Uterus (tissue), 4 donors: ENCODE data around the gene CELSR1. TPM values are rescaled to one million over a fixed set of nuclear protein-coding genes. Genes with fewer than 3 reads are reported as not detected.

Source experiments
- DNase-seq, 2 donors: peaks; one replicate each; pipeline ENCODE4 v3.0.0-alpha.2; 2019 to 2020
- H3K27ac ChIP-seq, 2 donors: fragments of 200-600 bp; sonication (generic); 1 replicate in 1 of 2; 2 replicates in 1 of 2; pipeline ENCODE4 v1.5.1; 2016 to 2018
- H3K27me3 ChIP-seq, 2 donors: fragments of 200-600 bp; sonication (generic); one replicate each; pipeline ENCODE4 v1.5.1; 2018 to 2019; ENCODE audit warnings: control low read depth in 1 of 2
- H3K36me3 ChIP-seq, 2 donors: fragments of 200-600 bp; sonication (generic); one replicate each; pipeline ENCODE4 v1.5.1; 2019; ENCODE audit warnings: control low read depth in 1 of 2
- H3K4me1 ChIP-seq, 2 donors: fragments of 200-600 bp; sonication (generic); one replicate each; pipeline ENCODE4 v1.5.1; 2018 to 2019; ENCODE audit warnings: control low read depth in 1 of 2
- H3K4me3 ChIP-seq, 2 donors: fragments of 200-600 bp; sonication (generic); 1 replicate in 1 of 2; 2 replicates in 1 of 2; pipeline ENCODE4 v1.5.1; 2018 to 2019; ENCODE audit warnings: mild to moderate bottlenecking in 1 of 2
- H3K9me3 ChIP-seq, 2 donors: fragments of 200-600 bp; sonication (generic); one replicate each; pipeline ENCODE4 v1.5.1; 2019; ENCODE audit warnings: control low read depth in 1 of 2
- POLR2A ChIP-seq, 2 donors: fragments of 450-650 bp; IDR thresholded peaks; one replicate each; pipeline ENCODE4 v1.6.1; 2016; ENCODE audit warnings: antibody characterized with exemption in 2 of 2, mild to moderate bottlenecking in 1 of 2, moderate library complexity in 1 of 2
- intact Hi-C: fragments of 100-400 bp; cut with DNase I; formaldehyde crosslinking; loops from one replicate; pipeline ENCODE4 v1.15.1; 2023; ENCODE audit warnings: low total_unique reads
- total RNA-seq, 4 donors: library from RNA; depleted of rRNA in 3 of 4; stranded (reverse); fragments of >200 nt in 3 of 4; gene quantifications; one replicate each; pipeline versions ENCODE4 v1.1.0 to v1.2.4, GENCODE V29; 2014 to 2023
- TF ChIP-seq, protein P1 (sequence below), 4 experiments: fragments of 200-600 bp in 2 of 4; fragments of 450-650 bp in 2 of 4; sonication (generic) in 2 of 4; IDR thresholded peaks; one replicate each; pipeline ENCODE4 v1.5.1; 2016 to 2019; ENCODE audit warnings: antibody characterized with exemption in 4 of 4, mild to moderate bottlenecking in 2 of 4, moderate library complexity in 1 of 4
- donor health status: DM: yes; HTN: yes; CAD: no.

CELSR1 gene
- total RNA-seq, 4 donors from 2014 or later, result 1.5 to 15.8 (median 8.4) TPM

GRCh38 chr22:46457502-46458488, 79.6 kb downstream of the CELSR1 start:
- no peak for DNase-seq
- H3K36me3 ChIP-seq, result no peaks in the 10 kb centered on the region
- H3K27me3 ChIP-seq, result no peaks in the 10 kb centered on the region
- no peaks in the 10 kb centered on the region for H3K9me3 ChIP-seq
- no peak overlapping the region for H3K4me3 ChIP-seq
- no peaks in the 10 kb centered on the region for H3K4me1 ChIP-seq
- intact Hi-C loops, result no loop called here
- TF ChIP-seq, protein P1, sequence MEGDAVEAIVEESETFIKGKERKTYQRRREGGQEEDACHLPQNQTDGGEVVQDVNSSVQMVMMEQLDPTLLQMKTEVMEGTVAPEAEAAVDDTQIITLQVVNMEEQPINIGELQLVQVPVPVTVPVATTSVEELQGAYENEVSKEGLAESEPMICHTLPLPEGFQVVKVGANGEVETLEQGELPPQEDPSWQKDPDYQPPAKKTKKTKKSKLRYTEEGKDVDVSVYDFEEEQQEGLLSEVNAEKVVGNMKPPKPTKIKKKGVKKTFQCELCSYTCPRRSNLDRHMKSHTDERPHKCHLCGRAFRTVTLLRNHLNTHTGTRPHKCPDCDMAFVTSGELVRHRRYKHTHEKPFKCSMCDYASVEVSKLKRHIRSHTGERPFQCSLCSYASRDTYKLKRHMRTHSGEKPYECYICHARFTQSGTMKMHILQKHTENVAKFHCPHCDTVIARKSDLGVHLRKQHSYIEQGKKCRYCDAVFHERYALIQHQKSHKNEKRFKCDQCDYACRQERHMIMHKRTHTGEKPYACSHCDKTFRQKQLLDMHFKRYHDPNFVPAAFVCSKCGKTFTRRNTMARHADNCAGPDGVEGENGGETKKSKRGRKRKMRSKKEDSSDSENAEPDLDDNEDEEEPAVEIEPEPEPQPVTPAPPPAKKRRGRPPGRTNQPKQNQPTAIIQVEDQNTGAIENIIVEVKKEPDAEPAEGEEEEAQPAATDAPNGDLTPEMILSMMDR (IDR thresholded peaks at IDR 0.05), result no peak
- no peak for TF ChIP-seq POLR2A (IDR thresholded peaks at IDR 0.05)
- no peak overlapping the region for H3K27ac ChIP-seq

- Histone ChIP-seq H3K27ac (no peak overlapping the region), H3K4me3 (no peak overlapping the region), H3K27me3 (no peaks in the 10 kb centered on the region), H3K36me3 (no peaks in the 10 kb centered on the region), H3K9me3 (no peaks in the 10 kb centered on the region), H3K4me1 (no peaks in the 10 kb centered on the region)
- intact Hi-C loops, result no loop called here
- no peak for DNase-seq
- TF ChIP-seq, protein P1 (IDR thresholded peaks at IDR 0.05), result no peak
Observed at GRCh38 chr22:46456818-46457163, 80.6 kb downstream of the CELSR1 start.

DNA sequence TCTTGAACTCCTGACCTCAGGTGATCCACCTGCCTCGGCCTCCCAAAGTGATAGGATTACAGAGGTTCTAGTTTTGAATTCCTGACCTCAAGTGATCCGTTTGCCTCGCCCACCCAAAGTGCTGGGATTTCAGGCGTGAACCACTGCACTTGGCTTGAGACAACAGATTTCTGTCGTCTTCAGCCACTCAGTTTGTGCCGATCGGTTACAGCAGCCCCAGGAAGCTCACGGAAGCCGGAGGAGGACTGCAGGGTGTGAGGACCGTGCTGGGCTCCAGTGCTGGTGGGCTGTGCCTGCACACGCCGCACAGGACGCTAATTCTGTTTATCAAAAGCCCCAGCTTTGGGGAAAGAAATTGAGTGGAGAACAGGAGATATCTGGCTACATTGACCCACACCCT, 82.0 kb downstream of the CELSR1 start:
- intact Hi-C loops, result no loop called here
- no peak overlapping the region for H3K4me3 ChIP-seq
- no peaks in the 10 kb centered on the region for H3K27me3 ChIP-seq
- no peaks in the 10 kb centered on the region for H3K9me3 ChIP-seq
- no peak overlapping the region for H3K27ac ChIP-seq
- DNase-seq, result no peak
- TF ChIP-seq POLR2A (IDR thresholded peaks at IDR 0.05), result no peak
- TF ChIP-seq, protein P1 (IDR thresholded peaks at IDR 0.05), result no peak
- H3K4me1 ChIP-seq, result no peaks in the 10 kb centered on the region
- H3K36me3 ChIP-seq, result no peaks in the 10 kb centered on the region

DNA sequence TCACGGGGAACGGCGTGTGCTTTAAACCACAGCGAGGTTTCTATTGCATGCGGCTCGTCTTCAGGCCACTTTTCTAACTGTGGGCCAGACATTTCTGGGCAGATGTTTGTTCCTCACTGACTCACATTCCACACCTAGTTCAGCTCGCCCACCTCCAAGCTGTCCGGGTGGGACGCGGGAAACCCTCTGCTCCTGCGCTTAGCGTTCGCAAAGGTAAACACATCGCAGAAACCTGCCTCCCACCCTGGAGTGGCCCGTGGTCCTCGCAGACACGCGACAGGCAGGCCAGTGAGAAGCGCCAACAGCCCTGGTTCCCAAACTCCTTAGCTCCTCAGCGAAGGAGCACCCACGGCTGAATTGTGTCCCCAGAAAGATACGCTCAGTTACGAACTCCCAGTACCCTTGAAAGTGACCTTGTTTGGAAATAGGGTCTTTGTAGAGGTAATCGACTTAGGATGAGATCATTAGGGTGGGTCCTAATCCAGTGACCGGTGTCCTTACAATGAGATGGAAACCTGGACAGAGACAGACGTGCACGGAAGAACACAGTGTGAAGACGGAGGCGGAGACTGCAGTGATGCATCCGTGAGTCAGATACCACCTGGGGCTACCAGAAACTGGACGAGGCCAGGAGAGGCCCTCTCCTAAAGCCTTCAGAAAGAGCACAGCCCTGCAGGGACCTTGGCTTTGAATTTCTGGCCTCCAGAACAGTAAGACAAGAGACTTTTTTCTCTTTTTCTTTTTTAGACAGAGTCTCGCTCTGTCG, 82.7 kb downstream of the CELSR1 start:
- no peaks in the 10 kb centered on the region for H3K27me3 ChIP-seq

More for the DNA sequence above, 82.7 kb downstream of the CELSR1 start:
- Histone ChIP-seq H3K36me3 (no peaks in the 10 kb centered on the region), H3K9me3 (no peaks in the 10 kb centered on the region), H3K4me3 (no peak overlapping the region), H3K4me1 (no peaks in the 10 kb centered on the region), H3K27ac (no peak overlapping the region)
- intact Hi-C loops, result no loop called here
- no peak for DNase-seq
- TF ChIP-seq, protein P1 (IDR thresholded peaks at IDR 0.05), result no peak
- TF ChIP-seq POLR2A (IDR thresholded peaks at IDR 0.05), result no peak
